RWPE1 (cell line): ENCODE results near the gene SCML1.

Experiments used
- CTCF ChIA-PET: fragments of 350-600 bp; sonication (Branson Sonifier 250); formaldehyde crosslinking; extraction: SDS; loops from one replicate; lab custom pipeline; 2021; lab: Yijun Ruan, JAX
- POLR2A ChIA-PET: fragments of 400-600 bp; formaldehyde crosslinking; extraction: SDS; loops from one replicate; lab custom pipeline; 2020; ENCODE audit warnings: antibody characterized with exemption; ENCODE audit not compliant: low non-redundant PET; lab: Yijun Ruan, JAX
- DNase-seq: peaks from one replicate; pipeline ENCODE4 v3.0.0; 2012; ENCODE audit warnings: low spot score
- H3K27ac ChIP-seq: fragments of 450-650 bp; 2 replicates; pipeline ENCODE4 v1.5.1; 2017
- CTCF ChIP-seq: fragments of 450-650 bp; conservative IDR thresholded peaks from 2 replicates; pipeline ENCODE4 v1.5.1; 2017; ENCODE audit warnings: low read depth, mild to moderate bottlenecking

The SCML1 gene

GRCh38 chrX:17743913-17744312 is 6.6 kb downstream of the SCML1 start:
- H3K27ac ChIP-seq, result no peak overlapping the region
- no peak for TF ChIP-seq CTCF
- DNase-seq, result no peak
- ChIA-PET POLR2A (no interaction called here), CTCF (no interaction called here)

GRCh38 chrX:17744896-17745523 is 7.7 kb downstream of the SCML1 start:
- no peak overlapping the region for H3K27ac ChIP-seq
- peak; percentile 59; the same call in 1 of the 2 replicates for TF ChIP-seq CTCF
- ChIA-PET POLR2A (no interaction called here), CTCF (interaction anchor here (0.5 to 0.7 kb wide), 2 partner anchors 469 to 597 kb away, joined by 3 read pairs; no protein-coding TSS in a partner anchor)
- no peak for DNase-seq

- DNase-seq, result no peak
- H3K27ac ChIP-seq, result no peak overlapping the region
- POLR2A ChIA-PET, result no interaction called here
- TF ChIP-seq CTCF, result no peak
- CTCF ChIA-PET, result no interaction called here
Observed at GRCh38 chrX:17747692-17748091, 10.4 kb downstream of the SCML1 start.

GRCh38 chrX:17748684-17749083 is 11.4 kb downstream of the SCML1 start:
- ChIA-PET POLR2A (no interaction called here), CTCF (interaction anchor here (0.7 kb wide), 1 partner anchor 508 kb away, joined by 3 read pairs; no protein-coding TSS in a partner anchor)
- TF ChIP-seq CTCF, result no peak
- DNase-seq, result no peak
- no peak overlapping the region for H3K27ac ChIP-seq

- H3K27ac ChIP-seq, result no peak overlapping the region
- CTCF ChIA-PET, result no interaction called here
- no peak for DNase-seq
- TF ChIP-seq CTCF, result no peak
- POLR2A ChIA-PET, result no interaction called here
Observed at GRCh38 chrX:17750436-17750835, 13.1 kb downstream of the SCML1 start.

- ChIA-PET CTCF (no interaction called here), POLR2A (no interaction called here)
- no peak for DNase-seq
- no peak for TF ChIP-seq CTCF
- no peak overlapping the region for H3K27ac ChIP-seq
Observed at GRCh38 chrX:17758382-17758781, 21.1 kb downstream of the SCML1 start.
